K562 (cell line): Measurements from ENCODE around the gene PITPNC1. TPM values are rescaled to one million over a fixed set of nuclear protein-coding genes. Genes with fewer than 3 reads are reported as not detected.

Experiments
- ATAC-seq: fragments of 200-7000 bp; cut with Tn5 transposase; 3 replicates; pipeline ENCODE4 v1.9.1; 2020; ENCODE audit warnings: moderate library complexity
- BruUV-seq: library from RNA; stranded (reverse); fragments of 400-500 nt; replicated peaks from 2 replicates; lab custom pipeline; 2021; lab: Mats Ljungman, UMichigan
- CTCF ChIA-PET: fragments of 300-600 bp; formaldehyde crosslinking; extraction: SDS; loops from one replicate; lab custom pipeline; 2021; ENCODE audit warnings: low intra/inter-chr PET ratio; lab: Yijun Ruan, JAX
- POLR2A ChIA-PET: fragments of 300-600, 350-650 bp; sonication (Branson Sonifier 250); formaldehyde crosslinking; extraction: SDS; loops from one replicate; lab custom pipeline; 2021; ENCODE audit warnings: antibody characterized with exemption, inconsistent platforms; lab: Yijun Ruan, JAX
- DNase-seq, 4 experiments: peaks; one replicate each; pipeline versions ENCODE4 v3.0.0 to v3.0.0-alpha.2; 2011 to 2018; ENCODE audit warnings: low spot score in 3 of 4, mixed read lengths in 3 of 4; ENCODE audit errors: extremely low read depth in 1 of 4
- FAIRE-seq: peaks from 2 replicates; lab custom pipeline; 2011; peaks lifted over from hg19 to GRCh38; lab: Jason Lieb, UNC
- H2AFZ ChIP-seq: 2 replicates; pipeline ENCODE4 v1.6.0; 2011; ENCODE audit warnings: low read depth, low read length, control low read depth, inconsistent platforms
- H3K27ac ChIP-seq: fragments of 200-600 bp; 3 replicates; pipeline ENCODE4 v1.8.0; 2011; ENCODE audit warnings: low read depth, mild to moderate bottlenecking, control low read depth, inconsistent platforms, low read length, moderate library complexity, mixed read lengths; ENCODE audit errors: extremely low read depth
- H3K27me3 ChIP-seq, 2 experiments: fragments of 300-600 bp in 1 of 2; 2 replicates in 1 of 2; 3 replicates in 1 of 2; pipeline versions ENCODE4 v1.6.0 to v1.8.0; 2011; ENCODE audit warnings: inconsistent platforms in 2 of 2, low read length in 2 of 2, mild to moderate bottlenecking in 1 of 2, mixed read lengths in 1 of 2, moderate library complexity in 1 of 2; ENCODE audit not compliant: control insufficient read depth in 2 of 2, insufficient read depth in 2 of 2
- H3K36me3 ChIP-seq: fragments of 300-600 bp; 3 replicates; pipeline ENCODE4 v1.8.0; 2011; ENCODE audit warnings: mild to moderate bottlenecking, low read length, inconsistent platforms; ENCODE audit not compliant: control insufficient read depth, insufficient read depth
- H3K4me1 ChIP-seq, 2 experiments: fragments of 200-600 bp in 1 of 2; replicated peaks in 1 of 2; 2 replicates in 1 of 2; 3 replicates in 1 of 2; pipeline versions ENCODE4 v1.5.1 to v1.8.0; 2011; ENCODE audit warnings: inconsistent platforms in 2 of 2, low read length in 2 of 2, mild to moderate bottlenecking in 1 of 2, mixed read lengths in 1 of 2, moderate library complexity in 1 of 2; ENCODE audit not compliant: control insufficient read depth in 2 of 2, insufficient read depth in 2 of 2
- H3K4me2 ChIP-seq: 2 replicates; pipeline ENCODE4 v1.6.1; 2011; ENCODE audit warnings: low read length, control low read depth, inconsistent platforms, mixed read lengths; ENCODE audit not compliant: insufficient read depth
- H3K4me3 ChIP-seq: fragments of 200-600 bp; sonication (generic), shearing (Covaris generic); 2 replicates; pipeline ENCODE4 v1.5.1; 2016; ENCODE audit warnings: control low read depth, inconsistent platforms
- H3K79me2 ChIP-seq: fragments of 200-600 bp; 3 replicates; pipeline ENCODE4 v1.8.0; 2011; ENCODE audit warnings: low read length, inconsistent platforms; ENCODE audit not compliant: control insufficient read depth, insufficient read depth
- H3K9ac ChIP-seq, 2 experiments: 2 replicates each; pipeline versions ENCODE4 v1.6.0 to v1.6.1; 2011; ENCODE audit warnings: low read depth in 2 of 2, low read length in 2 of 2, control low read depth in 1 of 2, inconsistent platforms in 1 of 2, mild to moderate bottlenecking in 1 of 2, mixed read lengths in 1 of 2; ENCODE audit not compliant: insufficient read depth in 1 of 2
- H3K9me1 ChIP-seq: one replicate; pipeline ENCODE4 v1.6.0; 2011; ENCODE audit warnings: inconsistent platforms, mild to moderate bottlenecking, low read length, moderate library complexity; ENCODE audit not compliant: control insufficient read depth, insufficient read depth
- H3K9me3 ChIP-seq: replicated peaks from 2 replicates; pipeline ENCODE4 v1.5.1; 2011; ENCODE audit warnings: low read depth, low read length, inconsistent platforms; ENCODE audit not compliant: control insufficient read depth, insufficient read depth
- H4K20me1 ChIP-seq: replicated peaks from 2 replicates; pipeline ENCODE4 v1.6.1; 2011; ENCODE audit warnings: low read length, inconsistent platforms, mixed read lengths; ENCODE audit not compliant: control insufficient read depth, insufficient read depth
- C11orf30 ChIP-seq: fragments of 450-650 bp; IDR thresholded peaks from 2 replicates; pipeline ENCODE4 v1.6.1; 2016; ENCODE audit warnings: low read depth, mild to moderate bottlenecking
- CBX8 ChIP-seq: fragments of 200-600 bp; sonication (generic); IDR thresholded peaks from 2 replicates; pipeline ENCODE4 v1.6.1; 2012; ENCODE audit warnings: borderline replicate concordance, mixed run types, low read depth, mild to moderate bottlenecking, moderate library complexity, mixed read lengths, low read length, control low read depth, inconsistent platforms; ENCODE audit not compliant: poor library complexity, severe bottlenecking; ENCODE audit errors: extremely low read depth
- MAFG ChIP-seq: fragments of 450-650 bp; conservative IDR thresholded peaks from 2 replicates; pipeline ENCODE4 v1.6.1; 2016; ENCODE audit warnings: missing genetic modification characterization, missing compliant biosample characterization
- NFE2 ChIP-seq: IDR thresholded peaks from 2 replicates; pipeline ENCODE4 v1.6.1; 2014; ENCODE audit warnings: antibody characterized with exemption, low read depth
- POLR3G ChIP-seq: IDR thresholded peaks from 2 replicates; pipeline ENCODE4 v1.6.1; 2011; ENCODE audit not compliant: insufficient read length, insufficient replicate concordance; ENCODE audit errors: extremely low read depth
- ZNF316 ChIP-seq: fragments of 450-650 bp; IDR thresholded peaks from 2 replicates; pipeline ENCODE4 v1.6.1; 2016
- ZNF41 ChIP-seq: fragments of 250-450 bp; sonication (Bioruptor Pico); conservative IDR thresholded peaks from 2 replicates; pipeline ENCODE4 v1.4.0; 2020; ENCODE audit warnings: mild to moderate bottlenecking
- WGBS: fragments of 100-300 bp; shearing (Covaris generic); methylation state at CpG from one replicate; pipeline ENCODE4 v1.1.6; 2016; ENCODE audit warnings: low coverage, mixed read lengths; ENCODE audit not compliant: insufficient coverage; ENCODE audit errors: missing lambda C conversion rate; 5-methylcytosine and 5-hydroxymethylcytosine counted together
- in situ Hi-C: fragments of 300-500 bp; cut with MboI; formaldehyde crosslinking; loops from 4 replicates; pipeline ENCODE4 v1.15.0; 2018; ENCODE audit warnings: inconsistent platforms, mixed read lengths
- intact Hi-C: fragments of 100-400 bp; cut with micrococcal nuclease; formaldehyde crosslinking; loops from 2 replicates; pipeline ENCODE4 v1.14.2; 2022
- polyA plus RNA-seq, 8 experiments: library from polyadenylated mRNA; depleted of rRNA in 4 of 8; stranded (reverse) in 5 of 8; unstranded in 3 of 8; fragments of >200 nt; fragmentation: Nextera tagmentation in 2 of 8; fragmentation: Illumina TruSeq in 1 of 8; extraction: Ambion mirVana in 2 of 8; extraction: Trizol in 1 of 8; gene quantifications; 2 replicates each; pipeline versions ENCODE4 v1.2.1 to v1.2.3, GENCODE V29; 2011 to 2014; ENCODE audit warnings: inconsistent platforms in 1 of 8, missing spikeins in 1 of 8
- total RNA-seq, 7 experiments: library from RNA; depleted of rRNA in 6 of 7; stranded (reverse); fragments of >200 nt in 6 of 7; fragmentation: Illumina TruSeq in 2 of 7; extraction: Trizol in 2 of 7; gene quantifications; 2 replicates each; pipeline versions ENCODE4 v1.2.1 to v1.2.3, GENCODE V29; 2011 to 2021; ENCODE audit warnings: low replicate concordance in 1 of 7

The PITPNC1 gene
- total and polyA plus RNA-seq, 9 of the 15 experiments (the other 6 are each of a cell fraction or from before 2014, with no cell fraction given): 0.11 to 1.1 (median 0.65) TPM

DNA sequence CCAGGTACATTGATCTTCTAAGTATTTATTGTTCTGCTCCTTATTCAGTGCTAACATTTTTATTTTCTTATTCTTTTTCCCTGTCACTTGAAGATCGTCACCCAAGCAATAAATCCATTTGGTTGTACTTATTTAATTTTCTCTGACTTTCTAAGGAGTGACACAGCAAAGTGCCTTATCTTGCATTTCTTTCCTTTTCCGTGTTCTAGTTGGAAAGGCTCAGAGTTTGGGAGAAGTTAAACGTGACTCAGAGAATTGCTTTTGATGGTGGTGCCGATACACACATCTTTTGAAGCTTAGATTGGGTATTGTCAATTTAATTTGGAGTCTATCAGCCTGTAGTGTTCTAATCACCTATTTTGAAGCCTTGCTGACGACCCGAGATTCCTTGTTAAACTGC, 72.0 kb downstream of the PITPNC1 start:
- Histone ChIP-seq H3K9me1 (no peaks in the 10 kb centered on the region), H3K27ac (no peak overlapping the region), H3K4me2 (no peak overlapping the region), H4K20me1 (no peaks in the 10 kb centered on the region), H3K9ac (no peak overlapping the region), H3K4me1 (no peaks in the 10 kb centered on the region), H3K9me3 (no peaks in the 10 kb centered on the region), H3K79me2 (no peaks in the 10 kb centered on the region), H3K36me3 (no peaks in the 10 kb centered on the region), H3K27me3 (peaks cover 39 to 66% of the 10 kb centered on the region in 2 experiments), H3K4me3 (no peak overlapping the region), H2AFZ (no peak overlapping the region)
- in situ Hi-C loops (no loop called here), intact Hi-C loops (no loop called here)
- ATAC-seq (no peak), DNase-seq (no peak), FAIRE-seq (no peak)
- no TSS peak for BruUV-seq
- ChIA-PET POLR2A (no interaction called here), CTCF (no interaction called here)
- WGBS: 2% methylated on average over 6 of the region's 6 CpGs
- TF ChIP-seq CBX8 (peak; percentile 35), NFE2 (peak; percentile 61; the same call in 1 of the 2 replicates), ZNF41 (CRISPR knock-in tag) (no peak), C11orf30 (peak; percentile 42; the same call in 1 of the 2 replicates), ZNF316 (0 out of 2 replicates have a peak, but pooled peaks have one; percentile 28), POLR3G (no peak), MAFG (tag) (peak; percentile 54)
